ENCODE measurements around the gene ONECUT2.

DNA sequence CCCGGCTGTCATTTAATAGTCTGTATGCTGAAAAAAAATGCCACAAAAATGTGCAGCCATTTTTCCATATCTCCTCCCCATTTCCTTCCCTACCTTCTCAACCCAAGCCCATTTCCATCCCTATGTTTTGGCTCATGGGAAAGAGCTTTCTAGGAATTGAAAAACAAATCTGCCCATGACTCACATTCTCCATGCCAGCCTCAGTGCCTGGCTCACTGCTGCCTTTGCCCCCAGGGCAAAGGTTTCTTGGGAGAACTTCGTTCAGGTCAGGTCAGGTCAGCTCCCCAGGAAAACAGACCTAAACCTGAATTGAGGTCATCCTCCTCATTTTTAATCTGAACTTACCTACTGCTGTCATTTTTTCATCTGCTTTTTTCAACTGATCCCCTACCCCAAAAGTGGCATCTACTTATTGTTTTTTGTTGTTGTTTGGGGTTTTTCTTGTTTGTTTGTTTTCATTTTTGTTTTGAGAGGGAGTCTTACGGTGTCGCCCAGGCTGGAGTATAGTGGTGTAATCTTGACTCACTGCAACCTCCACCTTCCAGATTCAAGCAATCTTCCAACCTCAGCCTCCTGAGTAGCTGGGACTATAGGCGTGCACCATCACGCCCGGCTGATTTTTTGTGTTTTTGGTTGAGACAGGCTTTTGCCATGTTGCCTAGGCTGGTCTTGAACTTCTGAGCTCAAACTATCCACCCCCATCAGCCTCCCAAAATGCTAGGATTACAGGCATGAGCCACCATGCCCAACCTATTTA lies 84.7 kb downstream of the ONECUT2 start:
- no peak for TF ChIP-seq POLR2A (IDR thresholded peaks at IDR 0.05)
- TF ChIP-seq, protein P1, sequence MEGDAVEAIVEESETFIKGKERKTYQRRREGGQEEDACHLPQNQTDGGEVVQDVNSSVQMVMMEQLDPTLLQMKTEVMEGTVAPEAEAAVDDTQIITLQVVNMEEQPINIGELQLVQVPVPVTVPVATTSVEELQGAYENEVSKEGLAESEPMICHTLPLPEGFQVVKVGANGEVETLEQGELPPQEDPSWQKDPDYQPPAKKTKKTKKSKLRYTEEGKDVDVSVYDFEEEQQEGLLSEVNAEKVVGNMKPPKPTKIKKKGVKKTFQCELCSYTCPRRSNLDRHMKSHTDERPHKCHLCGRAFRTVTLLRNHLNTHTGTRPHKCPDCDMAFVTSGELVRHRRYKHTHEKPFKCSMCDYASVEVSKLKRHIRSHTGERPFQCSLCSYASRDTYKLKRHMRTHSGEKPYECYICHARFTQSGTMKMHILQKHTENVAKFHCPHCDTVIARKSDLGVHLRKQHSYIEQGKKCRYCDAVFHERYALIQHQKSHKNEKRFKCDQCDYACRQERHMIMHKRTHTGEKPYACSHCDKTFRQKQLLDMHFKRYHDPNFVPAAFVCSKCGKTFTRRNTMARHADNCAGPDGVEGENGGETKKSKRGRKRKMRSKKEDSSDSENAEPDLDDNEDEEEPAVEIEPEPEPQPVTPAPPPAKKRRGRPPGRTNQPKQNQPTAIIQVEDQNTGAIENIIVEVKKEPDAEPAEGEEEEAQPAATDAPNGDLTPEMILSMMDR (IDR thresholded peaks at IDR 0.05): no peak

All from esophagus squamous epithelium (tissue), 4 donors.